NCI-H1694 (cell line): Measurements from ENCODE around the gene C19orf67.
A peak's percentile ranks its signal among the peaks of the same experiment; 100 is the strongest.

Experiments
- DNase-seq: peaks from one replicate; lab custom pipeline; 2025; lab: John Stamatoyannopoulos, UW

C19orf67 gene

GRCh38 chr19:14085309-14085995, at the start of gene C19orf67:
TSS of gene C19orf67 (minus strand) at chr19:14085783. CDS start at chr19:14085627, 156 bp downstream.
- no peak for DNase-seq

- no peak for DNase-seq
These were observed 49.8 kb upstream of the C19orf67 start for GRCh38 chr19:14135355-14135754.

DNA sequence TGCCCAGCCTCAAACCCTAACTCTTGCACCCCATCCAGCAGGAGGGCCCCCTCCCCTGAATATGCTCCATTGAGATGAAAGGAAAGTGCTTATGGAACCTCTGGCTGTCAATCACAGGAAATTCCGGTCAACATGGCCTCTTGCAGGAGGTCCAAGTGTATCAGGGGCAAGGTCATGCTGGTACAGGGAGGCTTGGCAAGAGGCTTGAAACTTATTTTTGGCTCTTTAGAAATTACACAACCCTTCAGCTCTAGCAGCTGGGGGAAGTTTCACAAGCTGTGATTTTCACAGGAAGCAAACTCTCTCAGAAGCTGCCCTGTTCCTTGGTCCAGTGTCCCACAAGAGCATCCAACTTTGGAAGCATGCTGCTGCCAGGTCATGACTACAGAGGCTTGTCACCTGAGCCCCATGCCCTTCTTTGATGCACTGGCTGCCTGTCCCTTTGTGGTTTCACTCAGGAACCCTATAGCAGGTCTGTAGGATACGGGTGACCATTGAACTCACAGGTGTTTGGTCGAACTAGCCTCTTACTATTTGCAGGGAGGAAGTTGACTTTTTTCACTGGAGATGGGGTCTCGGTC, 42.4 kb upstream of the C19orf67 start:
- DNase-seq = no peak

GRCh38 chr19:14127176-14127575, 41.6 kb upstream of the C19orf67 start:
- DNase-seq = no peak

GRCh38 chr19:14122924-14123323, 37.3 kb upstream of the C19orf67 start:
- no peak for DNase-seq

- no peak for DNase-seq
These were observed 34.9 kb upstream of the C19orf67 start for GRCh38 chr19:14120497-14120780.

GRCh38 chr19:14119644-14120496, 34.3 kb upstream of the C19orf67 start:
- DNase-seq = no peak

- DNase-seq = no peak
These were observed 33.6 kb upstream of the C19orf67 start for GRCh38 chr19:14119146-14119545.

DNA sequence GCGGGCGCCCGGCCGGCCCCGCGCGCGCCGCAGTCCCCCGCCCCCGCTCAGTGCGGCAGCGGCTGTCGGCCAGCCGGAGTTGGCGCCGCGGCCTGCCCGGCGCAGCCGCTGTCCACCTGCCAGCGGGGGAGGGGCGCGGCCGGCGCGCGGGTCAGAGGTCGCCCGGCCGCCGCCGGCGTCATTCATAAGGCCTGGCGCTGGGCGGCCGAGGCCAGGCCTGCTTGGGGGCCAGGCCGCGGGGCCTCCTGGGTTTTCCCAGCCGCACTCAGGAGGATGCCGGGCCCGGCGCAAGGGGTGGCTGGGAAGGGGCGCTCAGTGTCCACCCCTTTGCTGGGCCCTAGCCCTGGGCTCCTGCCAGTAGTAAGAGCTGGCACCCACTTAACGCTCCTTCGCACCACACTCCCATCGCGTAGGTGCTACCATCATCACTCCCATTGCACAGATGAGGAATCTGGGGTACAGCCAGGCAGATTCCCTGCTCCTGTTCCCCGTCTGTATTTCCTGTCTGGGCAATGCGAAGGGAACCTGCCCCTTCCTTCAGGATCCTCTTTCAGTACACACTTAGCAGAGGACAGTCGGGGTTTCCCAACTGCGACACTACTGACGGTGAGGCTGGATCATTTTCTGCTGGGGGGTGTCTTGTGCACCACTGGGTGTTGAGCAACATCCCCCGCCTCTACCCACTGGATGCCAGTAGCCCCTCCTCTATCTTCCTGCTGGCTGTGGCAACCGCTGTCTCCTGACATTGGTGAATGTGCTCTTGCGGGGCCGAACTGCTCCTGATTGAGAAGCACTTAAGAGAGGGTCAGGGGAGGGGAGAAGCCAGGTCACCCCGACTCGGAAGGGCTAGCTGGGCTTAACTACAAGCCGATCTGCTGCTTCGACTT, 32.8 kb upstream of the C19orf67 start:
- DNase-seq = no peak

GRCh38 chr19:14117668-14118164, 32.1 kb upstream of the C19orf67 start, which contains the start of gene PRKACA:
TSS of gene PRKACA (minus strand) at chr19:14117762. CDS start at chr19:14117547, 215 bp downstream.
- DNase-seq = peak; percentile 94

GRCh38 chr19:14116918-14117578, 31.5 kb upstream of the C19orf67 start:
- no peak for DNase-seq

GRCh38 chr19:14116525-14116917, 30.9 kb upstream of the C19orf67 start:
- no peak for DNase-seq

GRCh38 chr19:14115756-14116155, 30.2 kb upstream of the C19orf67 start:
- DNase-seq = no peak

DNA sequence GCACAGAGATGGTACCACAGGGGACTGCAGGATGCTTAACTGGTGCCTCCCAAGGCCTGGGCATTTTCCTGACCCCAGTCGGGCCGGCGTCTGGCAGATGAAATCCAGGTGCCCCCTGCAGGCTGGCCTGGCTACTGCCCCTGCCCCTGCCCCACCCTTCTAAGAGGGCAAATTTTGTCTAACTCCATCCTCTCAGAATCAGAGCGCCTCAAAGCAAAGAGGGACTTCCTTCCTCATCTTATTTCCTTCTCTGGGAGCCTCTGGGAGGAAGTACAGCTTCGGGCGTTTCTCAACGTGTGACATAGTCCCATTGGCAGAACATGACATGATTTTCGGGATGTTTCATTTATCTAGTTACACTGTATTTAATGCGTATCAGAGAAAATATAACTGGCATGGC, 29.3 kb upstream of the C19orf67 start:
- DNase-seq = no peak

GRCh38 chr19:14114439-14114838, 28.9 kb upstream of the C19orf67 start:
- no peak for DNase-seq

GRCh38 chr19:14113762-14114414, 28.3 kb upstream of the C19orf67 start:
- no peak for DNase-seq

DNA sequence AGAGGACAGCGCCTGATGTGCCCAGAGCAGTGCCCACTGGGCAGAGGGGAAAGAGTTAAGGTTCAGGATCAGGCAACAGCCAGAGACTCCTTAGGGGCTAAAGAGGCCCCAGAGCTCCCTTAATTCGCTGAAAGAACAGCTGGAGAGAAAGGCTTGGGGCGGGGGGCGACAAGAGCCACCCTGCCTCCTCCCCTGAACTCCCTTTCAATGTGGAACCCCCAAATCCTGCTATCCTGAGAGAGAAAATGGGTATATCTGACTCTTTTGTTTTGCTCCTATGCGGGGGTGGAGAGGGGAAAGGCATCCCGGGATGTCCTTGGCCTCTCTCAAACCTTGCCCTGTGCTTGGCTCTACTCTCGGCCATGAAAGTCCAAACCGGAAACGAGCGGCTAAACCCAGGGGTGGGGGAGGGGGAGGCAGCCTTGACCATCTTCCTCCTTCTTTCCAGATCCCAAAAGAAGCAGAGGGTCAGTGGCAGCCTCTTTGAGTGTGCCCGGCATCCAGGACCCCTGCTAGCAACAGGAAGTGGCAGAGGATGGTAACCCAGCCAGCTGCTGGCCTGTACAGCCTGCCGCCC, 27.3 kb upstream of the C19orf67 start:
- DNase-seq = no peak

DNA sequence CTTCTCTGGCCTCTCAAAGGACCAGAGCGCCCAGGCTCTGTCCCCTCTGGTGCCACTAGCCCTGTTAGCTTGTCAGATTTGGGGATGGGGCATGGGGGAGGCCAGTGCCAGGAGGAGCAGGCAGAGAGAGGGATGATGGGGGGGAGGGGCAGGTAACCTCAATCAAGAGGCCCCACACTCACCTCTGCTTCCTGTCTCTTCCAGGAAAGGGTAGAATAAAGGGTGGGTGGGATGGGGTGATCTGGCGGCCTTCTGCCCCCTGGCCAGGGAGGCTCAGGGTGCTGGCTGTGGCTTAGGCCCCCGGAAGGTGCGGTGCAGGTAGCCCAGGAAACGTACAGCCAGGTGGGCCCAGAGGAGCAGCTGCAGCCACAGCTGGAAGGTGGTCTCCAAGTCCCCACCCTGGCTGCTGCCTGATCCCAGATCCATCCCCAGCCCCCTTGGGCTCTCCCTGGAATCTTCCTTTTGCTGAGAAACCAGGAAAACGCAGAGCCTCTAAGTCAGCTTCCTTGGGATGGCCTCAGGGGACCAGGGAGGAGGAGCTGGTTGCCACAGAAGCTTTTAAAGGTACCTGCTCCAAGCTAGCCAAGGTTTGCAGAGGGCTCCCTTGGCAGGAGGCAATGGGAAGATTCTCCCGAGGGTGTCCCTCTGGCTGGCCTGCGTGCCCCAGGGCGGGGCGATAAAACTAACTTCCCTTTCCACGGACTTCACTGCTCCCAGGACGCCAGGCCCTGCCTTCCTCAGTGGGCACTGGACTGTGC, 26.6 kb upstream of the C19orf67 start:
- DNase-seq = no peak

- DNase-seq = no peak
These were observed 25.9 kb upstream of the C19orf67 start for GRCh38 chr19:14111486-14111885.

DNA sequence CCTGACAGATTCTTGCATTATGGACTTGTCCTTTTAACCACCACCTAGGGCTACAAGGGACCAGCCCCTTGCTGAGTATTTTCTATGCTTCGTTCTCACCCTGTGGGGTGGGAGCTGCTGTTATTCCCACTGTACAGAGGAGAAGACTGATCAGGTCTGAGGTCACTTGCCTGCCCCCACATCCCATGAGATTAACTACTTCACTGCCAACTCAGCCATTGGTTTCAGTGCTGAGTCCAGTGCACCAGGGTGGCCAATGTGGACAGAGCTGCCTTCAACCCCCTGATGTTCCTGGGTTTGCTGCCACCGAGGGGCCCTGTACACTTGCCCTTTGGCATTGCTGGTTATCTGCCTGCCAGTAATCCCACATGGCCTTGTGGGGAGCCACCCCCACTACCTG, 25.1 kb upstream of the C19orf67 start:
- no peak for DNase-seq
